Neural cell (in vitro differentiated cells): Measurements from ENCODE around the gene ATP5ME. TPM values are rescaled to one million over a fixed set of nuclear protein-coding genes. Genes with fewer than 3 reads are reported as not detected.

Source experiments
- H2AFZ ChIP-seq: fragments of 200-600, 300-800 bp; sonication (generic), shearing (Covaris generic); 2 replicates; pipeline ENCODE4 v1.6.0; 2014; ENCODE audit warnings: low read depth, mild to moderate bottlenecking, antibody characterized with exemption, low read length, moderate library complexity
- H3F3A ChIP-seq: fragments of 200-600 bp; shearing (Covaris generic); 2 replicates; pipeline ENCODE4 v1.6.1; 2016; ENCODE audit warnings: mild to moderate bottlenecking, moderate library complexity, mixed read lengths, antibody characterized with exemption, low read length; ENCODE audit not compliant: insufficient read depth, poor library complexity, severe bottlenecking
- H3K27ac ChIP-seq: fragments of 200-600, 300-800 bp; sonication (generic), shearing (Covaris generic); 2 replicates; pipeline ENCODE4 v1.5.1; 2014; ENCODE audit warnings: mild to moderate bottlenecking, low read length, moderate library complexity
- H3K27me3 ChIP-seq: fragments of 300-800, 200-600 bp; sonication (generic), shearing (Covaris generic); 2 replicates; pipeline ENCODE4 v1.6.0; 2014; ENCODE audit warnings: mild to moderate bottlenecking, low read depth, low read length, moderate library complexity; ENCODE audit not compliant: insufficient read depth
- H3K36me3 ChIP-seq: fragments of 300-800, 200-600 bp; sonication (generic), shearing (Covaris generic); 2 replicates; pipeline ENCODE4 v1.5.1; 2014; ENCODE audit warnings: mild to moderate bottlenecking, antibody characterized with exemption, low read length, moderate library complexity; ENCODE audit not compliant: insufficient read depth
- H3K4me2 ChIP-seq: fragments of 300-800, 200-600 bp; sonication (generic), shearing (Covaris generic); 2 replicates; pipeline ENCODE4 v1.6.0; 2014; ENCODE audit warnings: mild to moderate bottlenecking, low read length
- H3K4me3 ChIP-seq: fragments of 300-800, 200-600 bp; sonication (generic), shearing (Covaris generic); 2 replicates; pipeline ENCODE4 v1.5.1; 2014; ENCODE audit warnings: mild to moderate bottlenecking, low read length, moderate library complexity
- H3K79me2 ChIP-seq: fragments of 200-600 bp; shearing (Covaris generic); replicated peaks from 2 replicates; pipeline ENCODE4 v1.6.0; 2014; ENCODE audit warnings: mild to moderate bottlenecking, low read length, moderate library complexity; ENCODE audit not compliant: insufficient read depth
- H3K9ac ChIP-seq: fragments of 300-800, 200-600 bp; sonication (generic), shearing (Covaris generic); 2 replicates; pipeline ENCODE4 v1.6.1; 2016; ENCODE audit warnings: mild to moderate bottlenecking, low read length, mixed read lengths
- H3K9me2 ChIP-seq: fragments of 200-600 bp; shearing (Covaris generic); 2 replicates; pipeline ENCODE4 v1.6.1; 2016; ENCODE audit warnings: mild to moderate bottlenecking, low read length, mixed read lengths; ENCODE audit not compliant: insufficient read depth
- H3K9me3 ChIP-seq: fragments of 200-600, 300-800 bp; sonication (generic), shearing (Covaris generic); 2 replicates; pipeline ENCODE4 v1.6.1; 2016; ENCODE audit warnings: mild to moderate bottlenecking, mixed run types, low read length, moderate library complexity, mixed read lengths
- H4K20me1 ChIP-seq: fragments of 200-600 bp; shearing (Covaris generic); 2 replicates; pipeline ENCODE4 v1.6.1; 2016; ENCODE audit warnings: mild to moderate bottlenecking, mixed run types; ENCODE audit not compliant: insufficient read depth
- CTCF ChIP-seq: fragments of 450-650 bp; IDR thresholded peaks from 2 replicates; pipeline ENCODE4 v1.5.1; 2014; ENCODE audit warnings: antibody characterized with exemption, mild to moderate bottlenecking, moderate library complexity; ENCODE audit not compliant: poor library complexity, severe bottlenecking
- EP300 ChIP-seq: fragments of 450-650 bp; conservative IDR thresholded peaks from 2 replicates; pipeline ENCODE4 v1.6.1; 2014; ENCODE audit warnings: antibody characterized with exemption, mild to moderate bottlenecking, moderate library complexity; ENCODE audit not compliant: poor library complexity, severe bottlenecking
- EZH2 ChIP-seq: fragments of 200-600, 300-800 bp; shearing (Covaris generic), sonication (generic); IDR thresholded peaks from 2 replicates; pipeline ENCODE4 v1.6.1; 2014; ENCODE audit warnings: antibody characterized with exemption, low read length, borderline replicate concordance, mild to moderate bottlenecking; ENCODE audit not compliant: insufficient read depth, poor library complexity, severe bottlenecking
- MXI1 ChIP-seq: fragments of 450-650 bp; conservative IDR thresholded peaks from 2 replicates; pipeline ENCODE4 v1.6.1; 2014; ENCODE audit warnings: antibody characterized with exemption, mild to moderate bottlenecking; ENCODE audit not compliant: poor library complexity, severe bottlenecking
- POLR2AphosphoS5 ChIP-seq: IDR thresholded peaks from 2 replicates; pipeline ENCODE4 v1.6.1; 2012
- RAD21 ChIP-seq: fragments of 450-650 bp; conservative IDR thresholded peaks from 2 replicates; pipeline ENCODE4 v1.6.1; 2014; ENCODE audit warnings: antibody characterized with exemption, mild to moderate bottlenecking, moderate library complexity
- REST ChIP-seq: IDR thresholded peaks from 2 replicates; pipeline ENCODE4 v1.6.1; 2012; ENCODE audit warnings: borderline replicate concordance
- SMC3 ChIP-seq: fragments of 450-650 bp; conservative IDR thresholded peaks from 2 replicates; pipeline ENCODE4 v1.6.1; 2014; ENCODE audit warnings: antibody characterized with exemption, mild to moderate bottlenecking, moderate library complexity; ENCODE audit not compliant: poor library complexity
- TAF1 ChIP-seq: IDR thresholded peaks from 2 replicates; pipeline ENCODE4 v1.6.1; 2012; ENCODE audit warnings: low read depth
- polyA plus RNA-seq: library from polyadenylated mRNA; depleted of rRNA; stranded (reverse); fragments of >200 nt; gene quantifications from 2 replicates; pipeline ENCODE4 v1.2.3, GENCODE V29; 2014

Gene ATP5ME
- polyA plus RNA-seq, 1 donor from 2014 or later: 156 TPM

- Histone ChIP-seq H3K79me2 (peaks cover 3% of the 10 kb centered on the region), H3K36me3 (no peaks in the 10 kb centered on the region), H3K9me2 (no peaks in the 10 kb centered on the region), H3K4me2 (no peak overlapping the region), H3K4me3 (no peak overlapping the region), H3F3A (no peaks in the 10 kb centered on the region), H3K27ac (no peak overlapping the region), H4K20me1 (no peaks in the 10 kb centered on the region), H2AFZ (no peak overlapping the region), H3K27me3 (no peaks in the 10 kb centered on the region), H3K9me3 (no peaks in the 10 kb centered on the region), H3K9ac (no peak overlapping the region)
- no peak for TF ChIP-seq EZH2
- TF ChIP-seq EP300: no peak
- no peak for TF ChIP-seq MXI1
- no peak for TF ChIP-seq TAF1
- TF ChIP-seq POLR2AphosphoS5: no peak
- no peak for TF ChIP-seq RAD21
- no peak for TF ChIP-seq REST
- no peak for TF ChIP-seq SMC3
- no peak for TF ChIP-seq CTCF
Measured at GRCh38 chr4:679104-679481, 5.0 kb upstream of the ATP5ME start.

- H3K36me3 ChIP-seq: no peaks in the 10 kb centered on the region
- no peaks in the 10 kb centered on the region for H3K9me2 ChIP-seq
- peaks cover 5% of the 10 kb centered on the region for H3K79me2 ChIP-seq
- H3K9me3 ChIP-seq: no peaks in the 10 kb centered on the region
- H2AFZ ChIP-seq: no peak overlapping the region
- no peaks in the 10 kb centered on the region for H3K27me3 ChIP-seq
- no peak overlapping the region for H3K4me2 ChIP-seq
- no peak overlapping the region for H3K27ac ChIP-seq
- no peak overlapping the region for H3K4me3 ChIP-seq
- no peak overlapping the region for H3K9ac ChIP-seq
- H3F3A ChIP-seq: no peaks in the 10 kb centered on the region
- TF ChIP-seq RAD21: no peak
- no peak for TF ChIP-seq EP300
- no peak for TF ChIP-seq MXI1
- no peak for TF ChIP-seq POLR2AphosphoS5
- no peak for TF ChIP-seq SMC3
- TF ChIP-seq CTCF: no peak
- no peak for TF ChIP-seq REST
- no peak for TF ChIP-seq EZH2
- no peak for TF ChIP-seq TAF1
- H4K20me1 ChIP-seq: no peaks in the 10 kb centered on the region
Measured at GRCh38 chr4:678331-679103, 4.4 kb upstream of the ATP5ME start.
